Measurements from ENCODE around the gene CUX1.
"Not testable (repeated sequence)": the region's sequence is repeated elsewhere in the genome, so short reads cannot be mapped to it uniquely, and the experiment has no call there.

CUX1 gene

DNA sequence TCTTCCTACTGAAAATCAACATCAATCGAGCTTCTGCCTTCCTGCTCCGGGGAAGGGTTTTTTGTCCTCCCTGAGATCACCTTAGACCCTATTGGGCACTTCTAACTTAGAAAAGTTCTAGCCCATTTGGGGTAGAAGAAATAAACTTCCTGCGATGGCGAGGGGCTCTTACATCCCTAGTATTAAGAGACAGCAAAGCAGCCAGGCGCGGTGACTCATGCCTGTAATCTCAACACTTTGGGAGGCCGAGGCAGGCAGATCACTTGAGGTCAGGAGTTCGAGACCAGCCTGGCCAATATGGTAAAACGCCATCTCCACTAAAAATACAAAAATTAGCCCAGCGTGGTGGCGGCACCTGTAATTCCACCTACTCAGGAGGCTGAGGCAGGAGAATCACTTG lies 507.7 kb downstream of the CUX1 start:
- not testable (repeated sequence) for DNase-seq

DNA sequence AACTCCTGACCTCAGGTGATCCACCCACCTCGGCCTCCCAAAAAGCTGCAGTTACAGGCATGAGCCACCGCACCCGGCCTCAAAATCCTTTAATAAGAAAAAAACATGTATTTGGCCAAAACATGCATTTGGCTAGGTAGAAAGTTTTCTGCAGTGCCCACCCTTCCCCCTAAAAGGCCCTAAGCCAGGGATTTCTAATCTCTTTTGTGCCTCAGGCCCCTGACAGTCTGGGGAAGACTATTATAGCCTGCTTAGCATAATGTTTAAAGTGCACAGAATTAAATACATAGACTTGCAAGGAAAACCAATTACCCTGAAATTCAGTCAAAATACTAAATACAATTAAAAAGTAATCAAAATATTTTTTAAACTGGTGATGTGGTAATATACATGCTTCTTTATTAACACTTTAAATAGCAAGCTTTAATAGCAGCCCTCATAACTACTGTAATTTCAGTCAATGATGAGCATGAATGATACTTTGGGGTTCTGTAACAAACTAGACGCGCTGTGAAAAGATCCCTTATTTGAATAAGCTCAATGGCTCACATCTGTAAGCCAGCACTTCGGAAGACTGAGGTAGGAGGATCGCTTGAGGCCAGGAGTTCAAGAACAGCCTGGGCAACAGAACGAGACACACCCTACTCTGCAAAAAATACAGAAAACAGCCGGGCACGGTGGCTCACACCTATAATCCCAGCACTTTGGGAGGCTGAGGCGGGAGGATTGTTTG lies 508.9 kb downstream of the CUX1 start:
- no peak for DNase-seq

DNA sequence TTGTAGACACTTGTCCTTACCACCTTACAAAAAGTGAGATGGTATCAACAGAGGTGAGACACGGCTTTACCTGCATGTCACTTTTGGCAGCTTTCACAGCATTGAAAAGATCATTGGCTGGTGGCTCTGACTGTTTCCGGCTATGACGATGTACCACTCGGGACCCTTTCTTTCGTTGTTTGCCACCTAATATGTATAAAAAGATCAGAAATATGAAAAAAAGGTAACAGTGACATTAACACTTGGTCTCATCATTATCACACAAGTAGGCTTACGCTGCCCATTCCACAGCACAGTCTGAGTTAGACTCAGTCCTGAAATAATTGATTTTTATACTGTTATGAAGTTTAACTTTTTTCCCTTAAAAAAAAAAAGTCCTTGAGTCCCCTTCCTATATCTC lies 509.8 kb downstream of the CUX1 start:
- not testable (repeated sequence) for DNase-seq

DNA sequence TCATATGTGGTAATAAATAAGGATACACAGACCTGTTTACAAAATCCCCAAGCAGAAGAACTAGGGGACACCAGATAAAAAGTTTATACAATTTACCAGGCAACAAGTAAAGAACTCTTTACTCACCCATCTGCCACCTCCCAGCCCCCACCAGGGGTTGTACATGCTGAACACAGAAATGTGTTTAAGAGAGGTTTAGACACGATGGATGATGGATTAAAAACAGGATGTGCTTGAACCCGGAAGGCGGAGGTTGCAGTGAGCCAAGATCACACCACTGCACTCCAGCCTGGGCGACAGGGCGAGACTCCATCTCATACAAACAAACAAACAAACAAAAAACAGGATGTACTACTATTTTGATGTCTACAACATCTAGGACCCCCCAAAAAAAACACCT lies 511.4 kb downstream of the CUX1 start:
- not testable (repeated sequence) for DNase-seq

DNA sequence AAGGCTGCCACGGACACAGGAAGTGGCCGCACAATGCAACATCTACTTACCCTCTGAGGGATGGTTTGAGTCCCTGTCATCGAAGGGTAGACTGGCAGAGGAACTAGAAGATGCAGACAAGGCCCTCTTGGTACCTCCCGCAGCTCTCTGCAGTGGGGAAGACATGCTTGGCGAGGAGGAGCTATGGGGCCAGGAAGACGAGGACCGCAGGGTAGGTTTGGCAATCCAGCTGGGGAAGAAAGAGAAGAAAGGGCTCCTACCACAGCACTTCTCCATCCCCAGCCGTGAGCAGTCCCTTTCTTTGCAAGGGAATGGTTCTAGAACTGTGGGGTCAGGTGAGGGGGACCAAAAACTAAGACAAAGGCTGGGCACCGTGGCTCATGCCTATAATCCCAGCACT lies 511.9 kb downstream of the CUX1 start:
- not testable (repeated sequence) for DNase-seq

DNA sequence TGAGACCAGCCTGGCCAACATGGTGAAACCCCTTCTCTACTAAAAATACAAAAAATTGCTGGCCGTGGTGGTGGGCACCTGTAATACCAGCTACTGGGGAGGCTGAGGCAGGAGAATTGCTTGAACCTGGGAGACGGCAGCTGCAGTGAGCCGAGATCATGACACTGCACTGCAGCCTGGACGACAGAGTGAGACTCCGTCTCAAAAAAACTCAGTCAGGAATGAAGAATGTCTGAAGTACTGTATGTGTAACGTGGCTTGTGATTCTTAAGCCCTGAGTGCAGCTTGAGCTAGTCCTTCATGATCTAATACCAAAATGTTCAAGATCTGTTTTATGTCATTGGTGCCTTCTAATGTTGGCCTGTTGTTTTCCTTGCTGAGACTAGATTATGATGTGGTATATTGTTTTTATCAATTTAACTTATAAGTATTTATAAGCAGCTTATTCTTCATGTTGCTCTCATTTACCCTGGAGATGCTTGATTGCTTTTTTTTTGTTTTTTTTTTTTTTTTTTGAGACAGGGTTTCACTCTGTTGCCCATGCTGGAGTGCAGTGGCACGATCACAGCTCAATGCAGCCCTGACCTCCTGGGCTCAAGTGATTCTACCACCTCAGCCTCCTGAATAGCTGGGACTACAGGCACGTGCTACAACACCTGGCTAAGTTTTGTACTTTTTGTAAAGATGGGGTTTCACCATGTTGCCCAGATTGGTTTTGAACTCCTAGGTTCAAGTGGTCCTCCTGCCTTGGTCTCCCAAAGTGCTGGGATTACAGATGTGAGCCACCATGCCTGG lies 513.4 kb downstream of the CUX1 start:
- not testable (repeated sequence) for DNase-seq
